ENCODE data around the gene MT1B. TPM values are rescaled to one million over a fixed set of nuclear protein-coding genes. Genes with fewer than 3 reads are reported as not detected.

Gene MT1B
- total and polyA plus RNA-seq, 2 of the 13 experiments (the other 11 are each of a cell fraction or from before 2014, with no cell fraction given): 0.89 TPM; not detected in 1

- TF ChIP-seq MED1 (CRISPR knock-in tag; IDR thresholded peaks at IDR 0.05) (no peak; the same call in 1 of the 2 replicates), ZNF777 (CRISPR knock-in tag; IDR thresholded peaks at IDR 0.05) (no peak), ZNF563 (CRISPR knock-in tag; IDR thresholded peaks at IDR 0.05) (peak; percentile 76; the same call in 1 of the 2 replicates), KLF11 (CRISPR knock-in tag; IDR thresholded peaks at IDR 0.05) (no peak), ZNF256 (CRISPR knock-in tag; conservative IDR thresholded peaks at IDR 0.05) (no peak), EZH2 (conservative IDR thresholded peaks at IDR 0.05; ENCODE audit: low read depth, low read length) (no peak), ZNF546 (CRISPR knock-in tag; conservative IDR thresholded peaks at IDR 0.05) (no peak), SP2 (CRISPR knock-in tag; IDR thresholded peaks at IDR 0.05) (peak; percentile 46; the same call in 1 of the 2 replicates), TSC22D2 (CRISPR knock-in tag; IDR thresholded peaks at IDR 0.05; ENCODE audit: borderline replicate concordance) (no peak), NR2F2 (IDR thresholded peaks at IDR 0.05; ENCODE audit: borderline replicate concordance, low read depth) (no peak), CSRNP1 (CRISPR knock-in tag; IDR thresholded peaks at IDR 0.05) (no peak), ZNF350 (CRISPR knock-in tag; IDR thresholded peaks at IDR 0.05; ENCODE audit: borderline replicate concordance, low read depth) (no peak), ZNF432 (CRISPR knock-in tag; IDR thresholded peaks at IDR 0.05; ENCODE audit: borderline replicate concordance) (no peak), ZNF292 (CRISPR knock-in tag; IDR thresholded peaks at IDR 0.05; ENCODE audit: borderline replicate concordance, low read depth) (peak; percentile 69; the same call in 1 of the 2 replicates), SOX5 (CRISPR knock-in tag; IDR thresholded peaks at IDR 0.05; ENCODE audit: borderline replicate concordance) (no peak), ZNF501 (CRISPR knock-in tag; IDR thresholded peaks at IDR 0.05) (peak; percentile 72; the same call in 1 of the 2 replicates), ZNF652 (CRISPR knock-in tag; IDR thresholded peaks at IDR 0.05; ENCODE audit: borderline replicate concordance, low read depth) (no peak), TMF1 (CRISPR knock-in tag; IDR thresholded peaks at IDR 0.05; ENCODE audit: low read depth) (no peak), IRF2 (CRISPR knock-in tag; IDR thresholded peaks at IDR 0.05) (no peak), ZFP91 (CRISPR knock-in tag; IDR thresholded peaks at IDR 0.05; ENCODE audit: borderline replicate concordance) (no peak; the same call in 1 of the 2 replicates), NKX3-1 (CRISPR knock-in tag; IDR thresholded peaks at IDR 0.05) (no peak), KLF13 (CRISPR knock-in tag; IDR thresholded peaks at IDR 0.05) (no peak), MIER3 (CRISPR knock-in tag; IDR thresholded peaks at IDR 0.05; ENCODE audit: borderline replicate concordance) (no peak), ZNF709 (CRISPR knock-in tag; IDR thresholded peaks at IDR 0.05) (peak; percentile 63), ELF3 (CRISPR knock-in tag; IDR thresholded peaks at IDR 0.05) (no peak), ZNF615 (CRISPR knock-in tag; IDR thresholded peaks at IDR 0.05; ENCODE audit: borderline replicate concordance) (no peak), RBAK (CRISPR knock-in tag; IDR thresholded peaks at IDR 0.05) (no peak), REL (CRISPR knock-in tag; conservative IDR thresholded peaks at IDR 0.05) (no peak)
- TF ChIP-seq, protein P1, sequence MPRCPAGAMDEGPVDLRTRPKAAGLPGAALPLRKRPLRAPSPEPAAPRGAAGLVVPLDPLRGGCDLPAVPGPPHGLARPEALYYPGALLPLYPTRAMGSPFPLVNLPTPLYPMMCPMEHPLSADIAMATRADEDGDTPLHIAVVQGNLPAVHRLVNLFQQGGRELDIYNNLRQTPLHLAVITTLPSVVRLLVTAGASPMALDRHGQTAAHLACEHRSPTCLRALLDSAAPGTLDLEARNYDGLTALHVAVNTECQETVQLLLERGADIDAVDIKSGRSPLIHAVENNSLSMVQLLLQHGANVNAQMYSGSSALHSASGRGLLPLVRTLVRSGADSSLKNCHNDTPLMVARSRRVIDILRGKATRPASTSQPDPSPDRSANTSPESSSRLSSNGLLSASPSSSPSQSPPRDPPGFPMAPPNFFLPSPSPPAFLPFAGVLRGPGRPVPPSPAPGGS (CRISPR knock-in tag; IDR thresholded peaks at IDR 0.05): peak; percentile 78; the same call in 1 of the 2 replicates
These were observed 8.5 kb upstream of the MT1B start (continued) for GRCh38 chr16:56643080-56643778.
